ENCODE results near the gene SLC22A31.

GRCh38 chr16:89167425-89167941, 32.9 kb downstream of the SLC22A31 start:
- no peak for TF ChIP-seq EZH2 (IDR thresholded peaks at IDR 0.05; ENCODE audit: borderline replicate concordance, low read depth, low read length, severe bottlenecking)
- TF ChIP-seq MAX (IDR thresholded peaks at IDR 0.05; ENCODE audit: insufficient read depth, insufficient read length): no peak
- TF ChIP-seq POLR2A (IDR thresholded peaks at IDR 0.05; ENCODE audit: low read depth, low read length): no peak
- TF ChIP-seq CTCF (IDR thresholded peaks at IDR 0.05; ENCODE audit: extremely low read depth in 1 of 2, insufficient read depth in 1 of 2, low read depth in 1 of 2, low read length in 2 of 2): peak; percentile 80 to 96

Data from endothelial cell of umbilical vein (primary cell).